Fibroblast of lung (primary cell): ENCODE results near the gene IL17B. TPM values are rescaled to one million over a fixed set of nuclear protein-coding genes. Genes with fewer than 3 reads are reported as not detected.

ENCODE experiments used
- DNase-seq, 2 donors: peaks; one replicate each; pipeline versions ENCODE4 v3.0.0 to v3.0.0-alpha.2; 2010; ENCODE audit warnings: low read depth in 2 of 2
- H2AFZ ChIP-seq: 2 replicates; pipeline ENCODE4 v1.5.1; 2012; ENCODE audit warnings: low read length, control low read depth, inconsistent platforms
- H3K27ac ChIP-seq: 2 replicates; pipeline ENCODE4 v1.5.1; 2011; ENCODE audit warnings: low read length, control low read depth; ENCODE audit not compliant: insufficient read depth
- H3K27me3 ChIP-seq: 2 replicates; pipeline ENCODE4 v1.5.1; 2011; ENCODE audit warnings: mild to moderate bottlenecking, low read length; ENCODE audit not compliant: control insufficient read depth, insufficient read depth
- H3K36me3 ChIP-seq: 2 replicates; pipeline ENCODE4 v1.5.1; 2011; ENCODE audit warnings: low read length; ENCODE audit not compliant: control insufficient read depth, insufficient read depth
- H3K4me1 ChIP-seq: 2 replicates; pipeline ENCODE4 v1.5.1; 2011; ENCODE audit warnings: low read length; ENCODE audit not compliant: control insufficient read depth, insufficient read depth; ENCODE audit errors: extremely low read depth
- H3K4me2 ChIP-seq: 2 replicates; pipeline ENCODE4 v1.5.1; 2011; ENCODE audit warnings: low read length, control low read depth; ENCODE audit not compliant: insufficient read depth; ENCODE audit errors: extremely low read depth
- H3K4me3 ChIP-seq, 4 experiments: fragments of 200-600 bp in 1 of 4; sonication (generic) in 1 of 4; replicated peaks in 1 of 4; 2 replicates each; pipeline ENCODE4 v1.5.1; 2011 to 2016; ENCODE audit warnings: low read length in 4 of 4, low read depth in 3 of 4, mild to moderate bottlenecking in 3 of 4, control low read depth in 2 of 4, inconsistent platforms in 1 of 4, mixed read lengths in 1 of 4; ENCODE audit not compliant: insufficient read depth in 1 of 4; ENCODE audit errors: control extremely low read depth in 1 of 4
- H3K79me2 ChIP-seq: 2 replicates; pipeline ENCODE4 v1.5.1; 2012; ENCODE audit warnings: mild to moderate bottlenecking, low read length, inconsistent platforms; ENCODE audit not compliant: control insufficient read depth, insufficient read depth
- H3K9ac ChIP-seq: 2 replicates; pipeline ENCODE4 v1.5.1; 2011; ENCODE audit warnings: mild to moderate bottlenecking, low read length, control low read depth; ENCODE audit not compliant: insufficient read depth
- H3K9me3 ChIP-seq: 2 replicates; pipeline ENCODE4 v1.5.1; 2012; ENCODE audit warnings: low read depth, low read length; ENCODE audit not compliant: control insufficient read depth, insufficient read depth
- H4K20me1 ChIP-seq: 2 replicates; pipeline ENCODE4 v1.5.1; 2011; ENCODE audit warnings: low read length; ENCODE audit not compliant: control insufficient read depth, insufficient read depth; ENCODE audit errors: extremely low read depth
- CTCF ChIP-seq, 2 donors: IDR thresholded peaks in 1 of 2; conservative IDR thresholded peaks in 1 of 2; 1 replicate in 1 of 2; 2 replicates in 1 of 2; pipeline ENCODE4 v1.5.1; 2011 to 2012; ENCODE audit warnings: low read length in 2 of 2, control low read depth in 1 of 2, inconsistent platforms in 1 of 2, low read depth in 1 of 2, mild to moderate bottlenecking in 1 of 2
- EZH2 ChIP-seq: IDR thresholded peaks from 2 replicates; pipeline ENCODE4 v1.5.1; 2012; ENCODE audit warnings: low read length, control low read depth, mild to moderate bottlenecking; ENCODE audit errors: missing control alignments
- polyA plus RNA-seq, 2 donors: library from polyadenylated mRNA; depleted of rRNA in 1 of 2; stranded (reverse) in 1 of 2; unstranded in 1 of 2; fragments of >200 nt; gene quantifications; 2 replicates each; pipeline ENCODE4 v1.2.1, GENCODE V29; 2011 to 2012; ENCODE audit warnings: missing spikeins in 1 of 2
- total RNA-seq: library from RNA; depleted of rRNA; stranded (reverse); fragments of >200 nt; gene quantifications from 2 replicates; pipeline ENCODE4 v1.2.1, GENCODE V29; 2014

IL17B gene
- total and polyA plus RNA-seq, 2 donors (not counting 1 experiment from before 2014, with no cell fraction given) = 0.34 TPM; not detected in 1

DNA sequence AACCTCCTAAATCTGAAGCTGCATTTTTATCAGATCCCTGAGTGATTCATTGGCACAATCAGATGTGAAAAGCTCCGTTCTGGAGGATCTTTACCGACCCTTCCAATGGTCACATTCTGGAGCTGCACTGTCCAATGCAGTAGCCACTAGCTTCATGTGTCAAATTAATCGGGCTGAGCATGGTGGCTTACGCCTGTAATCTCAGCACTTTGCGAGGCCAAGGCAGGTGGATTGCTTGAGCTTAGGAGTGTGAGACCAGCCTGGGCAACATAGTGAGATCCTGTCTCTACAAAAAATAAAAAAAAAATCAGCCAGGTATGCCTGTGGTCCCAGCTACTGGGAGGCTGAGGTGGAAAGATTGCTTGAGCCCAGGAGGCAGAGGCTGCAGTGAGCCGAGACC lies 3.7 kb downstream of the IL17B start:
- Histone ChIP-seq H3K4me1 (no peaks in the 10 kb centered on the region), H3K9ac (no peak overlapping the region), H3K4me2 (no peak overlapping the region), H4K20me1 (no peaks in the 10 kb centered on the region), H3K27ac (no peak overlapping the region), H3K4me3 (no peak overlapping the region), H2AFZ (no peak overlapping the region), H3K36me3 (no peaks in the 10 kb centered on the region), H3K79me2 (no peaks in the 10 kb centered on the region), H3K9me3 (no peaks in the 10 kb centered on the region), H3K27me3 (no peaks in the 10 kb centered on the region)
- DNase-seq = no peak
- no peak for TF ChIP-seq EZH2
- no peak for TF ChIP-seq CTCF (conservative IDR thresholded peaks at IDR 0.05 in 1 of 2, IDR thresholded peaks at IDR 0.05 in 1 of 2; ENCODE audit: low read depth in 1 of 2, low read length in 2 of 2)

DNA sequence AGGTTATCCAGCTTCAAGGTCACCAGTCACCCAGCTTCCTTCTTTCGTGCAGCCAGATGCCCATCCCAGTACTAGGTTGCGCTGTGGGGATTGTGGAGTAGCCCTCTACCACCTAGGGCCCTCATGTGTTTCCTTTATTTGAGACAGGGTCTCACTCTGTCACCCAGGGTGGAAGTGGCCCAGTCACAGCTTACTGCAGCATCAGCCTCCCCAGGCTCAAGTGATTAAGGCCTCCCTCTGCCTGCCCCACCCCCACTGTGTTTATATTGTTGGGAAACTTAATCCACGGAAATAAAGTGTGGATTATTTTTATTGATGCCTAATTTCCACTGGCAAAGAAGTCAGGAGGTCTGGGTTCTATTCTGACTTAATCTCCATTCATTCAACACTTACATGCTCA lies 4.3 kb downstream of the IL17B start:
- no peak overlapping the region for H3K4me2 ChIP-seq
- H3K4me3 ChIP-seq = no peak overlapping the region
- H3K27ac ChIP-seq = no peak overlapping the region
- H3K36me3 ChIP-seq = no peaks in the 10 kb centered on the region
- H3K9me3 ChIP-seq = no peaks in the 10 kb centered on the region
- H2AFZ ChIP-seq = no peak overlapping the region
- TF ChIP-seq CTCF (conservative IDR thresholded peaks at IDR 0.05 in 1 of 2, IDR thresholded peaks at IDR 0.05 in 1 of 2; ENCODE audit: low read depth in 1 of 2, low read length in 2 of 2) (no peak), EZH2 (no peak)
- no peaks in the 10 kb centered on the region for H3K4me1 ChIP-seq
- no peaks in the 10 kb centered on the region for H3K27me3 ChIP-seq
- DNase-seq = no peak
- H3K79me2 ChIP-seq = no peaks in the 10 kb centered on the region
- no peaks in the 10 kb centered on the region for H4K20me1 ChIP-seq
- no peak overlapping the region for H3K9ac ChIP-seq

DNA sequence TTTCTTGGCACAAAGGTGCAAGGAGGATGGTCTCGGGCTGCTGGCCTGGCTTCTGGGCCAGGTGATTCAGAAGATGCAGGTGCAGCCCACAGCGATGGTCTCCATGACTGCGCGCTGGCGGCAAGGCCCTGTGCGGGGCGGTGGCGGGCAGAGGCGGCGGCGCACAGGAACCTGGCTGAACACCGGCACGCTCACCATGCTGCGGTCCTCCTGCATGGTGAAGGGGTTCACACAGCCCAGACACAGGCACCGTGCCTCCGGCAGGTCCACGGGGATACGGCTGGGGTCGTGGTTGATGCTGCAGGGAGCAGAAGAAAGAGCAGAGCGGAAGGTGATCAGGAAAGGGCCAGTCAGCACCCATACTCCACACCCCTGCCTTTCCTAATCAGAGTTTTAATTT lies 4.8 kb downstream of the IL17B start:
- no peak overlapping the region for H3K9ac ChIP-seq
- TF ChIP-seq CTCF (conservative IDR thresholded peaks at IDR 0.05 in 1 of 2, IDR thresholded peaks at IDR 0.05 in 1 of 2; ENCODE audit: low read depth in 1 of 2, low read length in 2 of 2) = no peak
- no peak for TF ChIP-seq EZH2
- H3K36me3 ChIP-seq = no peaks in the 10 kb centered on the region
- no peak overlapping the region for H3K4me3 ChIP-seq
- no peak overlapping the region for H3K27ac ChIP-seq
- H4K20me1 ChIP-seq = no peaks in the 10 kb centered on the region
- no peak overlapping the region for H3K4me2 ChIP-seq
- no peak for DNase-seq
- no peaks in the 10 kb centered on the region for H3K79me2 ChIP-seq
- H3K27me3 ChIP-seq = no peaks in the 10 kb centered on the region
- no peaks in the 10 kb centered on the region for H3K9me3 ChIP-seq
- no peaks in the 10 kb centered on the region for H3K4me1 ChIP-seq
- no peak overlapping the region for H2AFZ ChIP-seq
